ENCODE results near the gene CABLES1.

- TF ChIP-seq EZH2phosphoT487 (IDR thresholded peaks at IDR 0.05; ENCODE audit: insufficient read depth, low read depth) = no peak
- no peak for TF ChIP-seq EZH2 (IDR thresholded peaks at IDR 0.05; ENCODE audit: insufficient read depth, poor library complexity, severe bottlenecking)
These were observed 138.2 kb downstream of the CABLES1 start for GRCh38 chr18:23273443-23273966.

Measured in GM23248 (cell line).